Measurements from ENCODE around the gene CACNA2D3. TPM values are rescaled to one million over a fixed set of nuclear protein-coding genes. Genes with fewer than 3 reads are reported as not detected.

Gene CACNA2D3
- total RNA-seq, 2 donors from 2014 or later = 1.1 to 5.9 TPM

DNA sequence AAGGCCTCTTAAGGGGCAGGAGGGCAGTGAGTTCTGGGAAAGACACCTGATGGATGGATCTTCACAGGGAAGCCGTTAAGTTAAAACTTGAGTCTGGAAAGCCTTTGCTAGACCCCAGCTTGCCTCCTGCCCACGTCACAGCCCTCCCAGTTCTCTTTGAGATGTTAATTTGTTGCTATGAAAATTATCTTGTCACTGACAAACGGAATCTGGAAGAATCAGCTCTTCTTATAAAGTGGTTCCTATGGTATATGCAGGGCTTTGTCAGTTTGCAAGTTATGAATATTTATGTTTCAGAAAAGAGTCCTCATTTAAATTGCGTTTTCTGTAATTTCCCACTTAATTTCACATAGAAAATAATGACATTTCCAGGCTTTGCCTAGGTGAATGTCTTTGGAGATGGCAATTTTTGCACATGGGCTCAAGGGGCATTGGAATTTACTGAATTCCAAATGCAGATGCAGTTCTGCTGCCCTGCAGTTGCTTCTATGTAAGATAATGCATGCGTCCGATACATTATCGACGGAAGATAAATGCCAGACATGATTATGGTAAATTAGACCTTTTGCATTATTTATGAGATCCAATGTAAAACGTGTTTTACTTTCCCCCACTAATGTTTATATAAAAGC is 74.1 kb downstream of the CACNA2D3 start:
- Histone ChIP-seq H3K4me3 (no peak overlapping the region), H3K27ac (no peak overlapping the region), H3K36me3 (no peaks in the 10 kb centered on the region), H3K27me3 (replicated peaks; ENCODE audit: insufficient read depth) (no peaks in the 10 kb centered on the region), H3K4me1 (replicated peaks) (no peaks in the 10 kb centered on the region), H3K9me3 (no peaks in the 10 kb centered on the region)
- TF ChIP-seq, protein P1, sequence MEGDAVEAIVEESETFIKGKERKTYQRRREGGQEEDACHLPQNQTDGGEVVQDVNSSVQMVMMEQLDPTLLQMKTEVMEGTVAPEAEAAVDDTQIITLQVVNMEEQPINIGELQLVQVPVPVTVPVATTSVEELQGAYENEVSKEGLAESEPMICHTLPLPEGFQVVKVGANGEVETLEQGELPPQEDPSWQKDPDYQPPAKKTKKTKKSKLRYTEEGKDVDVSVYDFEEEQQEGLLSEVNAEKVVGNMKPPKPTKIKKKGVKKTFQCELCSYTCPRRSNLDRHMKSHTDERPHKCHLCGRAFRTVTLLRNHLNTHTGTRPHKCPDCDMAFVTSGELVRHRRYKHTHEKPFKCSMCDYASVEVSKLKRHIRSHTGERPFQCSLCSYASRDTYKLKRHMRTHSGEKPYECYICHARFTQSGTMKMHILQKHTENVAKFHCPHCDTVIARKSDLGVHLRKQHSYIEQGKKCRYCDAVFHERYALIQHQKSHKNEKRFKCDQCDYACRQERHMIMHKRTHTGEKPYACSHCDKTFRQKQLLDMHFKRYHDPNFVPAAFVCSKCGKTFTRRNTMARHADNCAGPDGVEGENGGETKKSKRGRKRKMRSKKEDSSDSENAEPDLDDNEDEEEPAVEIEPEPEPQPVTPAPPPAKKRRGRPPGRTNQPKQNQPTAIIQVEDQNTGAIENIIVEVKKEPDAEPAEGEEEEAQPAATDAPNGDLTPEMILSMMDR (IDR thresholded peaks at IDR 0.05) = no peak
- TF ChIP-seq POLR2AphosphoS5 (IDR thresholded peaks at IDR 0.05) (no peak), POLR2A (IDR thresholded peaks at IDR 0.05) (no peak)
- no peak for DNase-seq (ENCODE audit: low spot score)
- intact Hi-C loops (cut with DNase I) = no loop called here
- WGBS = 71% methylated on average over 9 of the region's 9 CpGs

DNA sequence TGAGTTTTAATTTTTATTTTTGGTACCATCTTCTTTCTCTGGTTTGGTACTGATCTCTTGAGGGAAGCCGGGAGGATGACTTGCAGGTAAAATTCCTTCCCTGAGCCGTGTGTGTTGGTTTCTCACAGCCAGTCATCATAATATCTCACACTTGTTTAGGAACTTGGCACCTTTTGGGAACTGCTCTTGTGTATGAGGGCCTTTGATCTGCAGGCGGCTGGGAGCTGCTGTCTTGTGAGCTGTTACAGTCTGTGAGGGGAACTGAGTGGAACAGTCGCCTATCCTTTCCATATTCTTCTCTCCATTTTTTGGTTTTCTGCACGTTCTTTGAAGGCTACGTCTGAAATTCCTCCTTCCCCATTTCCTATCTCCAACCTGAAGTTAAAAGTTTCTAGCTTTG is 75.2 kb downstream of the CACNA2D3 start:
- 65% methylated on average over 6 of the region's 6 CpGs for WGBS
- Histone ChIP-seq H3K27me3 (replicated peaks; ENCODE audit: insufficient read depth) (no peaks in the 10 kb centered on the region), H3K4me3 (no peak overlapping the region), H3K9me3 (no peaks in the 10 kb centered on the region), H3K4me1 (replicated peaks) (no peaks in the 10 kb centered on the region), H3K27ac (no peak overlapping the region), H3K36me3 (no peaks in the 10 kb centered on the region)
- intact Hi-C loops (cut with DNase I) = no loop called here
- TF ChIP-seq POLR2A (IDR thresholded peaks at IDR 0.05) = no peak
- DNase-seq (ENCODE audit: low spot score) = no peak

DNA sequence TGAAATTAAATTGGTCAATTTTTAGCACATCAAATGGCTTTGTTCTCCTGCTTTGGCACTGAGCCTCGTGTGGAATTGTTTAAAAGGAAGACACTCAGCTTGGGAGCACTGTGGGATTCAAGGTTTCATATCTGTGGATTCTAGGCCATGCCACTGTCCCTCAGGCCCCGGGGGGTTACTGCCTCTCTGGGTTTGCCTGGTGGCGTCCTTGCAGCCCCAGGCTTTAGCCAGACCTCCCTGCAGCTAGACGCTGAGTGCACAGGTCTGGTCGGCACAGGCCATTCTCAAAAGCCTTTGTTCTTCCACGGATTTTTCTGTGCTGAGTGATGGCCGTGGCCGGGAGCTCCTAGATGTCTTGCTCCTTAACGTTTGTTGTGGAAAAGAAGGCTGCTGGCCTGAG is 76.2 kb downstream of the CACNA2D3 start:
- intact Hi-C loops (cut with DNase I) = no loop called here
- no peak for TF ChIP-seq POLR2AphosphoS5 (IDR thresholded peaks at IDR 0.05)
- no peak for TF ChIP-seq POLR2A (IDR thresholded peaks at IDR 0.05)
- TF ChIP-seq, protein P1 (IDR thresholded peaks at IDR 0.05) = no peak
- H3K27me3 ChIP-seq (replicated peaks; ENCODE audit: insufficient read depth) = no peaks in the 10 kb centered on the region
- no peak overlapping the region for H3K4me3 ChIP-seq
- H3K4me1 ChIP-seq (replicated peaks) = no peaks in the 10 kb centered on the region
- WGBS = 59% methylated on average over 9 of the region's 9 CpGs
- no peaks in the 10 kb centered on the region for H3K36me3 ChIP-seq
- H3K27ac ChIP-seq = no peak overlapping the region
- H3K9me3 ChIP-seq = no peaks in the 10 kb centered on the region
- DNase-seq (ENCODE audit: low spot score) = no peak

DNA sequence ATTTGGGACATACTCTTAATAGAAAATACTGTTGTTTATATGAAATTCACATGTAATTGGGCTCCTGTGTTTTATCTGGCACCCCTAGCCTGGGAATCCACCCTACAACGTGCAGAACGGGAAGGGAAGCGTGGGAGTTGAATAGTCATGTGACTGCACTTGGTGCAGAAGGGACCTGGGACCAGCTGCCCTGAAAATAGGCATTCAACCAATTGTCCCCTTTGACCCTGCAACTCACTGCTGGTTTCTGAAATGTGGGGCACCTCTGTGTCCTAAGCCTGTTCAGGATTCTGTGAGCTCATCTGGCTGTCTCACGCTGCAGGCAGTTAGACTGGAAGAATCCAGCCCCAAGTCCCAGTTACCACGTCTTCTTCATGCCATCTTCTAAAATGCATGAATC is 79.7 kb downstream of the CACNA2D3 start:
- Histone ChIP-seq H3K27me3 (replicated peaks; ENCODE audit: insufficient read depth) (no peaks in the 10 kb centered on the region), H3K27ac (no peak overlapping the region), H3K36me3 (no peaks in the 10 kb centered on the region), H3K4me1 (replicated peaks) (no peaks in the 10 kb centered on the region), H3K9me3 (no peaks in the 10 kb centered on the region), H3K4me3 (no peak overlapping the region)
- 59% methylated on average over 5 of the region's 5 CpGs for WGBS
- no peak for TF ChIP-seq POLR2A (IDR thresholded peaks at IDR 0.05)
- intact Hi-C loops (cut with DNase I) = no loop called here
- no peak for DNase-seq (ENCODE audit: low spot score)

DNA sequence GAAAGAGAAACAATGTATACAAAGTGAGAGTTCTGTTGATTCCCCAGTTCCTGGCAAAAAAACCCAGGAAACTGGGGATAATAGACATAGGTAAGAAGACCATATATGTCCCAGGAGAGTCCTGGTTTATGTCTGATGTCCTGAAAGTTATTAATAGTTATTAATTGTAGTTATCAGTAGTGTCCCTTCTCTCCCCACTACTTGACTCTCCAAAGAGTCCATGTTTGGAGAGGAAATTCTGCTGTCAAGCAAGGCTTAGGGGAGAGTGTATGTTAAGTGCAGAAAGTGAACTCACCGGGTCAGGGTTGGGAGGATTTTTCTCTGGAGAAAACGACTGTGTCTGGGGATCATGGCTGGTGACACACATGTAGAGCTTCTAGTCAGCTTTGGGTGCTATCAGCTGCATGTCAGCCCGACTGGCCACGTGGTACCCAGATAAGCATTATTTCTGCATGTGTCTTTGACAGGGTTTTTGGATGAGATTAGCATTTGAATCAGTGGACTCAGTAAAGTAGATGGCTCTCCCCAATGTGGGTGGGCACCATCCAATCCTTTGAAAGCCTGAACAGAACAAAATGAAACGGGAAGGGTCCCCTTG is 80.4 kb downstream of the CACNA2D3 start:
- Histone ChIP-seq H3K27me3 (replicated peaks; ENCODE audit: insufficient read depth) (no peaks in the 10 kb centered on the region), H3K9me3 (no peaks in the 10 kb centered on the region), H3K4me1 (replicated peaks) (no peaks in the 10 kb centered on the region), H3K27ac (no peak overlapping the region), H3K4me3 (no peak overlapping the region), H3K36me3 (no peaks in the 10 kb centered on the region)
- WGBS = 71% methylated on average over 5 of the region's 5 CpGs
- no peak for DNase-seq (ENCODE audit: low spot score)
- TF ChIP-seq POLR2A (IDR thresholded peaks at IDR 0.05) = no peak
- TF ChIP-seq POLR2AphosphoS5 (IDR thresholded peaks at IDR 0.05) = no peak
- TF ChIP-seq, protein P1 (IDR thresholded peaks at IDR 0.05) = no peak
- intact Hi-C loops (cut with DNase I) = no loop called here

DNA sequence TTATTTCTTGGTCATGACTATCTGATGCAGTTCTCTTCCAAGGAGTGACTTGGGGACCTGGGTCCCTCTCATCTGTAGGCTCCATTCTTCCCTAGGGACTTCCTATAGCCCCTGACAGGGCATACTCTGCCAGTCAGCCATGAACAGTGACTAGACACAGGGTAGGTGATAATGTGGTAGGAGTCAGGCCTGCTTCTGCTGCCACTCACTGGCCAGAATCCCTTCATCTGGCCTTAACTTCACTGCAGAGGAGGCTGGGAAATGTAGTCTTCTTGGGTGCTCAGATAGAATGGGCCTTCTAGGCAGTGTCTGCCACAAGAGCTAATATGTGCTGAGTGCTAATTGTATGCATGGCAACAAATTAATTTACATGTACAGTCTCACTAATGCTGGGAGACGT is 84.5 kb downstream of the CACNA2D3 start:
- H3K27me3 ChIP-seq (replicated peaks; ENCODE audit: insufficient read depth) = no peaks in the 10 kb centered on the region
- no peaks in the 10 kb centered on the region for H3K36me3 ChIP-seq
- H3K4me1 ChIP-seq (replicated peaks) = no peaks in the 10 kb centered on the region
- H3K4me3 ChIP-seq = no peak overlapping the region
- no peaks in the 10 kb centered on the region for H3K9me3 ChIP-seq
- intact Hi-C loops (cut with DNase I) = no loop called here
- H3K27ac ChIP-seq = no peak overlapping the region
- WGBS = 93% methylated on average over 1 of the region's 1 CpG
- DNase-seq (ENCODE audit: low spot score) = no peak
- no peak for TF ChIP-seq POLR2AphosphoS5 (IDR thresholded peaks at IDR 0.05)
